GM21515 (cell line): ENCODE measurements around the gene CSNK2A1.

Experiments used
- ATAC-seq: cut with Tn5 transposase; IDR thresholded peaks from one replicate; pipeline ENCODE4 v1.9.1; 2021; ENCODE audit not compliant: unreplicated experiment

The CSNK2A1 gene

GRCh38 chr20:564192-564591 is 20.6 kb upstream of the CSNK2A1 start:
- no peak for ATAC-seq

GRCh38 chr20:563187-563586 is 19.6 kb upstream of the CSNK2A1 start:
- no peak for ATAC-seq

- ATAC-seq, result no peak
Measured at GRCh38 chr20:562232-562897, 18.8 kb upstream of the CSNK2A1 start.

- no peak for ATAC-seq
Measured at GRCh38 chr20:561437-562231, 18.0 kb upstream of the CSNK2A1 start.

GRCh38 chr20:560680-561079 is 17.1 kb upstream of the CSNK2A1 start:
- no peak for ATAC-seq

GRCh38 chr20:558117-558516 is 14.5 kb upstream of the CSNK2A1 start:
- ATAC-seq, result no peak

GRCh38 chr20:556984-557383 is 13.4 kb upstream of the CSNK2A1 start:
- no peak for ATAC-seq

- no peak for ATAC-seq
Measured at GRCh38 chr20:555976-556385, 12.4 kb upstream of the CSNK2A1 start.

- ATAC-seq, result no peak
Measured at GRCh38 chr20:550611-551010, 7.0 kb upstream of the CSNK2A1 start.

GRCh38 chr20:549722-550496 is 6.3 kb upstream of the CSNK2A1 start:
- no peak for ATAC-seq

- no peak for ATAC-seq
Measured at GRCh38 chr20:548906-549305, 5.3 kb upstream of the CSNK2A1 start.

- no peak for ATAC-seq
Measured at GRCh38 chr20:547394-547793, 3.8 kb upstream of the CSNK2A1 start.

GRCh38 chr20:546353-546752 is 2.8 kb upstream of the CSNK2A1 start:
- no peak for ATAC-seq

GRCh38 chr20:544153-544725 is 649 bp upstream of the CSNK2A1 start:
- no peak for ATAC-seq

GRCh38 chr20:542777-543368 is 717 bp downstream of the CSNK2A1 start:
- ATAC-seq, result peak; percentile 23

GRCh38 chr20:540391-541201 is 3.0 kb downstream of the CSNK2A1 start:
- ATAC-seq, result no peak

GRCh38 chr20:539848-540247 is 3.7 kb downstream of the CSNK2A1 start:
- ATAC-seq, result no peak

GRCh38 chr20:539191-539590 is 4.4 kb downstream of the CSNK2A1 start:
- ATAC-seq, result no peak

GRCh38 chr20:537983-538382 is 5.6 kb downstream of the CSNK2A1 start:
- no peak for ATAC-seq

GRCh38 chr20:536426-537010 is 7.1 kb downstream of the CSNK2A1 start:
- ATAC-seq, result no peak
